HCT116 (cell line): ENCODE measurements around the gene SMIM35. TPM values are rescaled to one million over a fixed set of nuclear protein-coding genes. Genes with fewer than 3 reads are reported as not detected.

Source experiments
- ATAC-seq: fragments of 200-7000 bp; cut with Tn5 transposase; 2 replicates; pipeline ENCODE4 v1.9.1; 2020; ENCODE audit warnings: mild to moderate bottlenecking, moderate library complexity
- BruUV-seq: library from RNA; stranded (reverse); fragments of 400-500 nt; replicated peaks from 2 replicates; lab custom pipeline; 2021; lab: Mats Ljungman, UMichigan
- CTCF ChIA-PET: fragments of 300-600 bp; sonication (Branson Sonifier 250); formaldehyde crosslinking; loops from one replicate; lab custom pipeline; 2021; ENCODE audit warnings: antibody characterized with exemption; lab: Charles Lee
- POLR2A ChIA-PET: fragments of 300-600, 350-600 bp; sonication (Branson Sonifier 250); formaldehyde crosslinking; loops from one replicate; lab custom pipeline; 2021; ENCODE audit warnings: antibody characterized with exemption; lab: Charles Lee
- RAD21 ChIA-PET, 2 experiments: fragments of 300-600 bp; sonication (Branson Sonifier 250); formaldehyde crosslinking; loops; one replicate each; lab custom pipeline; 2023; ENCODE audit warnings: low total read pairs in 2 of 2; ENCODE audit not compliant: uncharacterized antibody in 2 of 2, unreplicated experiment in 2 of 2, low non-redundant PET in 1 of 2; lab: Charles Lee
- DNase-seq: peaks from one replicate; pipeline ENCODE4 v3.0.0-alpha.2; 2010; ENCODE audit warnings: low read depth, low spot score
- H2AFZ ChIP-seq: fragments of 200-600 bp; shearing (Covaris generic), sonication (generic); 2 replicates; pipeline ENCODE4 v1.6.1; 2017; ENCODE audit warnings: low read depth, mixed run types, mixed read lengths, antibody characterized with exemption, low read length; ENCODE audit not compliant: poor library complexity, severe bottlenecking
- H3K27ac ChIP-seq: 2 replicates; pipeline ENCODE4 v1.5.1; 2012; ENCODE audit warnings: low read depth, low read length
- H3K27me3 ChIP-seq: fragments of 200-600 bp; sonication (generic); 2 replicates; pipeline ENCODE4 v1.6.1; 2016; ENCODE audit warnings: mixed run types, low read length, mixed read lengths; ENCODE audit not compliant: insufficient read depth
- H3K36me3 ChIP-seq, 2 experiments: fragments of 200-500 bp in 1 of 2; fragments of 200-600 bp in 1 of 2; sonication (Bioruptor generic) in 1 of 2; sonication (generic) in 1 of 2; 2 replicates each; pipeline versions ENCODE4 v1.5.1 to v1.6.1; 2014 to 2016; ENCODE audit warnings: low read length in 2 of 2, inconsistent platforms in 1 of 2, mixed read lengths in 1 of 2, mixed run types in 1 of 2; ENCODE audit not compliant: insufficient read depth in 2 of 2, control insufficient read depth in 1 of 2
- H3K4me1 ChIP-seq, 2 experiments: fragments of 200-600 bp in 1 of 2; sonication (generic) in 1 of 2; 2 replicates each; pipeline versions ENCODE4 v1.5.1 to v1.6.1; 2012 to 2017; ENCODE audit warnings: low read length in 2 of 2, inconsistent platforms in 1 of 2, mild to moderate bottlenecking in 1 of 2, mixed read lengths in 1 of 2, mixed run types in 1 of 2, moderate library complexity in 1 of 2; ENCODE audit not compliant: insufficient read depth in 2 of 2, control insufficient read depth in 1 of 2
- H3K4me2 ChIP-seq: fragments of 200-600 bp; sonication (generic); 2 replicates; pipeline ENCODE4 v1.6.1; 2017; ENCODE audit warnings: mixed run types, low read length, mixed read lengths
- H3K4me3 ChIP-seq, 2 experiments: fragments of 200-600 bp in 1 of 2; sonication (generic) in 1 of 2; replicated peaks in 1 of 2; 2 replicates each; pipeline ENCODE4 v1.5.1; 2011 to 2016; ENCODE audit warnings: low read length in 2 of 2, control low read depth in 1 of 2, low read depth in 1 of 2, mild to moderate bottlenecking in 1 of 2, mixed read lengths in 1 of 2, mixed run types in 1 of 2
- H3K79me2 ChIP-seq: fragments of 200-600 bp; sonication (generic); 2 replicates; pipeline ENCODE4 v1.6.1; 2017; ENCODE audit warnings: mild to moderate bottlenecking, mixed run types, low read length, moderate library complexity, mixed read lengths; ENCODE audit not compliant: insufficient read depth
- H3K9ac ChIP-seq: fragments of 200-600 bp; sonication (generic); 2 replicates; pipeline ENCODE4 v1.6.1; 2016; ENCODE audit warnings: low read length, mixed read lengths
- H3K9me2 ChIP-seq: fragments of 200-600 bp; sonication (generic), shearing (Covaris generic); 2 replicates; pipeline ENCODE4 v1.6.1; 2017; ENCODE audit warnings: mixed run types, mild to moderate bottlenecking, moderate library complexity; ENCODE audit not compliant: insufficient read depth
- H3K9me3 ChIP-seq, 2 experiments: fragments of 200-500 bp in 1 of 2; fragments of 200-600 bp in 1 of 2; sonication (Bioruptor generic) in 1 of 2; sonication (generic) in 1 of 2; 2 replicates each; pipeline ENCODE4 v1.6.1; 2014 to 2017; ENCODE audit warnings: low read length in 2 of 2, mixed read lengths in 2 of 2, inconsistent platforms in 1 of 2, low read depth in 1 of 2, mild to moderate bottlenecking in 1 of 2, mixed run types in 1 of 2, moderate library complexity in 1 of 2; ENCODE audit not compliant: control insufficient read depth in 1 of 2, insufficient read depth in 1 of 2
- H4K20me1 ChIP-seq: fragments of 200-600 bp; sonication (generic), shearing (Covaris generic); 2 replicates; pipeline ENCODE4 v1.6.1; 2017; ENCODE audit warnings: mixed run types, mild to moderate bottlenecking, moderate library complexity; ENCODE audit not compliant: insufficient read depth
- ATF3 ChIP-seq: IDR thresholded peaks from 2 replicates; pipeline ENCODE4 v1.6.1; 2012
- CBX3 ChIP-seq: IDR thresholded peaks from 2 replicates; pipeline ENCODE4 v1.6.1; 2012; ENCODE audit warnings: low read depth
- CEBPB ChIP-seq: IDR thresholded peaks from 2 replicates; pipeline ENCODE4 v1.6.1; 2012; ENCODE audit warnings: low read depth
- EGR1 ChIP-seq: IDR thresholded peaks from 2 replicates; pipeline ENCODE4 v1.6.1; 2012; ENCODE audit warnings: low read depth
- FOSL1 ChIP-seq: IDR thresholded peaks from 2 replicates; pipeline ENCODE4 v1.6.1; 2012; ENCODE audit warnings: low read depth
- POLR2A ChIP-seq: IDR thresholded peaks from 2 replicates; pipeline ENCODE4 v1.7.0; 2011; ENCODE audit warnings: borderline replicate concordance; ENCODE audit not compliant: insufficient read depth, insufficient read length; ENCODE audit errors: extremely low read depth
- POLR2AphosphoS5 ChIP-seq: IDR thresholded peaks from 2 replicates; pipeline ENCODE4 v1.6.1; 2011; ENCODE audit warnings: mild to moderate bottlenecking, low read depth, low read length, moderate library complexity
- SP1 ChIP-seq: IDR thresholded peaks from 2 replicates; pipeline ENCODE4 v1.6.1; 2012; ENCODE audit warnings: low read depth
- TCF7L2 ChIP-seq: IDR thresholded peaks from 2 replicates; pipeline ENCODE4 v1.7.0; 2011; ENCODE audit warnings: borderline replicate concordance, inconsistent platforms; ENCODE audit not compliant: insufficient read depth, insufficient read length; ENCODE audit errors: extremely low read depth
- ZFX ChIP-seq: fragments of 450-650 bp; IDR thresholded peaks from 2 replicates; pipeline ENCODE4 v1.6.1; 2017
- intact Hi-C: fragments of 100-400 bp; cut with micrococcal nuclease; formaldehyde crosslinking; loops from 2 replicates; pipeline ENCODE4 v1.10.0; 2022
- total RNA-seq: library from RNA; stranded (reverse); gene quantifications from one replicate; pipeline ENCODE4 v1.2.1, GENCODE V29; 2021; ENCODE audit not compliant: unreplicated experiment
- TF ChIP-seq, protein P1 (sequence below): IDR thresholded peaks from 2 replicates; pipeline ENCODE4 v1.6.1; 2012; ENCODE audit warnings: low read depth
- TF ChIP-seq, protein P2 (sequence below): IDR thresholded peaks from 2 replicates; pipeline ENCODE4 v1.6.1; 2011; ENCODE audit warnings: mild to moderate bottlenecking, low read length, moderate library complexity; ENCODE audit not compliant: insufficient replicate concordance; ENCODE audit errors: extremely low read depth

The SMIM35 gene
- total RNA-seq, 1 experiment from 2014 or later: not detected

GRCh38 chr11:118098996-118099837, 12.5 kb upstream of the SMIM35 start:
- no TSS peak for BruUV-seq
- no peak overlapping the region for H3K9ac ChIP-seq
- CTCF ChIA-PET: no interaction called here
- H4K20me1 ChIP-seq: no peaks in the 10 kb centered on the region
- H3K9me2 ChIP-seq: no peaks in the 10 kb centered on the region
- no peak for DNase-seq
- H3K4me2 ChIP-seq: no peak overlapping the region
- no peak overlapping the region for H3K4me3 ChIP-seq
- intact Hi-C loops: no loop called here
- H3K27ac ChIP-seq: no peak overlapping the region
- no peak for ATAC-seq
- RAD21 ChIA-PET: no interaction called here
- H3K27me3 ChIP-seq: no peaks in the 10 kb centered on the region
- no peak for TF ChIP-seq TCF7L2
- TF ChIP-seq, protein P1, sequence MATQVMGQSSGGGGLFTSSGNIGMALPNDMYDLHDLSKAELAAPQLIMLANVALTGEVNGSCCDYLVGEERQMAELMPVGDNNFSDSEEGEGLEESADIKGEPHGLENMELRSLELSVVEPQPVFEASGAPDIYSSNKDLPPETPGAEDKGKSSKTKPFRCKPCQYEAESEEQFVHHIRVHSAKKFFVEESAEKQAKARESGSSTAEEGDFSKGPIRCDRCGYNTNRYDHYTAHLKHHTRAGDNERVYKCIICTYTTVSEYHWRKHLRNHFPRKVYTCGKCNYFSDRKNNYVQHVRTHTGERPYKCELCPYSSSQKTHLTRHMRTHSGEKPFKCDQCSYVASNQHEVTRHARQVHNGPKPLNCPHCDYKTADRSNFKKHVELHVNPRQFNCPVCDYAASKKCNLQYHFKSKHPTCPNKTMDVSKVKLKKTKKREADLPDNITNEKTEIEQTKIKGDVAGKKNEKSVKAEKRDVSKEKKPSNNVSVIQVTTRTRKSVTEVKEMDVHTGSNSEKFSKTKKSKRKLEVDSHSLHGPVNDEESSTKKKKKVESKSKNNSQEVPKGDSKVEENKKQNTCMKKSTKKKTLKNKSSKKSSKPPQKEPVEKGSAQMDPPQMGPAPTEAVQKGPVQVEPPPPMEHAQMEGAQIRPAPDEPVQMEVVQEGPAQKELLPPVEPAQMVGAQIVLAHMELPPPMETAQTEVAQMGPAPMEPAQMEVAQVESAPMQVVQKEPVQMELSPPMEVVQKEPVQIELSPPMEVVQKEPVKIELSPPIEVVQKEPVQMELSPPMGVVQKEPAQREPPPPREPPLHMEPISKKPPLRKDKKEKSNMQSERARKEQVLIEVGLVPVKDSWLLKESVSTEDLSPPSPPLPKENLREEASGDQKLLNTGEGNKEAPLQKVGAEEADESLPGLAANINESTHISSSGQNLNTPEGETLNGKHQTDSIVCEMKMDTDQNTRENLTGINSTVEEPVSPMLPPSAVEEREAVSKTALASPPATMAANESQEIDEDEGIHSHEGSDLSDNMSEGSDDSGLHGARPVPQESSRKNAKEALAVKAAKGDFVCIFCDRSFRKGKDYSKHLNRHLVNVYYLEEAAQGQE: no peak
- no peak for TF ChIP-seq EGR1
- no peak for TF ChIP-seq FOSL1
- no peak for TF ChIP-seq CEBPB
- no peak for TF ChIP-seq SP1
- TF ChIP-seq POLR2A: no peak
- TF ChIP-seq CBX3: no peak
- TF ChIP-seq, protein P2, sequence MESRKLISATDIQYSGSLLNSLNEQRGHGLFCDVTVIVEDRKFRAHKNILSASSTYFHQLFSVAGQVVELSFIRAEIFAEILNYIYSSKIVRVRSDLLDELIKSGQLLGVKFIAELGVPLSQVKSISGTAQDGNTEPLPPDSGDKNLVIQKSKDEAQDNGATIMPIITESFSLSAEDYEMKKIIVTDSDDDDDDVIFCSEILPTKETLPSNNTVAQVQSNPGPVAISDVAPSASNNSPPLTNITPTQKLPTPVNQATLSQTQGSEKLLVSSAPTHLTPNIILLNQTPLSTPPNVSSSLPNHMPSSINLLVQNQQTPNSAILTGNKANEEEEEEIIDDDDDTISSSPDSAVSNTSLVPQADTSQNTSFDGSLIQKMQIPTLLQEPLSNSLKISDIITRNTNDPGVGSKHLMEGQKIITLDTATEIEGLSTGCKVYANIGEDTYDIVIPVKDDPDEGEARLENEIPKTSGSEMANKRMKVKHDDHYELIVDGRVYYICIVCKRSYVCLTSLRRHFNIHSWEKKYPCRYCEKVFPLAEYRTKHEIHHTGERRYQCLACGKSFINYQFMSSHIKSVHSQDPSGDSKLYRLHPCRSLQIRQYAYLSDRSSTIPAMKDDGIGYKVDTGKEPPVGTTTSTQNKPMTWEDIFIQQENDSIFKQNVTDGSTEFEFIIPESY: no peak
- no peak for TF ChIP-seq ZFX
- TF ChIP-seq POLR2AphosphoS5: no peak
- no peak for TF ChIP-seq ATF3
- no peak overlapping the region for H2AFZ ChIP-seq
- H3K79me2 ChIP-seq: no peaks in the 10 kb centered on the region
- H3K9me3 ChIP-seq: no peaks in the 10 kb centered on the region
- no peaks in the 10 kb centered on the region for H3K36me3 ChIP-seq
- H3K4me1 ChIP-seq: no peaks in the 10 kb centered on the region
- POLR2A ChIA-PET: no interaction called here
